Measurements from ENCODE around the gene CDK14.
A peak's percentile ranks its signal among the peaks of the same experiment; 100 is the strongest.

The CDK14 gene

GRCh38 chr7:90595801-90596670 lies at the start of gene CDK14:
Gene CDK14 (plus strand): TSS chr7:90596321. CDS start chr7:90596628, 307 bp downstream.
- Histone ChIP-seq H2AFZ (peak within 1 kb of the TSS; percentile 91), H3K4me3 (ENCODE audit: low read depth, low read length) (peak within 1 kb of the TSS; percentile 57), H3K4me2 (ENCODE audit: low read length) (peak within 1 kb of the TSS; percentile 81), H3K4me1 (no peaks in the 10 kb centered on the region), H3K79me2 (no peaks in the 10 kb centered on the region), H3K27ac (peak within 1 kb of the TSS; percentile 37), H3K36me3 (ENCODE audit: control insufficient read depth, insufficient read depth, low read length) (no peaks in the 10 kb centered on the region), H3K27me3 (ENCODE audit: control insufficient read depth, insufficient read depth, low read length) (no peaks in the 10 kb centered on the region), H3K9me3 (ENCODE audit: control insufficient read depth, low read length) (no peaks in the 10 kb centered on the region), H3K9ac (no peak within 1 kb of the TSS)
- TF ChIP-seq CTCF (IDR thresholded peaks at IDR 0.05) = peak; percentile 36

GRCh38 chr7:90551036-90551435 lies 45.1 kb upstream of the CDK14 start:
- Histone ChIP-seq H3K79me2 (no peaks in the 10 kb centered on the region), H3K27me3 (ENCODE audit: control insufficient read depth, insufficient read depth, low read length) (no peaks in the 10 kb centered on the region), H3K4me2 (ENCODE audit: low read length) (no peak overlapping the region), H3K4me1 (no peaks in the 10 kb centered on the region), H3K27ac (no peak overlapping the region), H3K36me3 (ENCODE audit: control insufficient read depth, insufficient read depth, low read length) (no peaks in the 10 kb centered on the region), H3K4me3 (ENCODE audit: low read depth, low read length) (no peak overlapping the region), H3K9me3 (ENCODE audit: control insufficient read depth, low read length) (no peaks in the 10 kb centered on the region), H2AFZ (no peak overlapping the region), H3K9ac (no peak overlapping the region)
- TF ChIP-seq CTCF (IDR thresholded peaks at IDR 0.05) = no peak

- Histone ChIP-seq H3K79me2 (no peaks in the 10 kb centered on the region), H2AFZ (no peak overlapping the region), H3K4me1 (no peaks in the 10 kb centered on the region), H3K4me2 (ENCODE audit: low read length) (no peak overlapping the region), H3K9ac (no peak overlapping the region), H3K4me3 (ENCODE audit: low read depth, low read length) (no peak overlapping the region), H3K27ac (no peak overlapping the region), H3K27me3 (ENCODE audit: control insufficient read depth, insufficient read depth, low read length) (no peaks in the 10 kb centered on the region), H3K36me3 (ENCODE audit: control insufficient read depth, insufficient read depth, low read length) (no peaks in the 10 kb centered on the region), H3K9me3 (ENCODE audit: control insufficient read depth, low read length) (no peaks in the 10 kb centered on the region)
- no peak for TF ChIP-seq CTCF (IDR thresholded peaks at IDR 0.05)
Observed at GRCh38 chr7:90552521-90552920, 43.6 kb upstream of the CDK14 start.

GRCh38 chr7:90560730-90561129 lies 35.4 kb upstream of the CDK14 start:
- no peaks in the 10 kb centered on the region for H3K36me3 ChIP-seq (ENCODE audit: control insufficient read depth, insufficient read depth, low read length)
- no peaks in the 10 kb centered on the region for H3K4me1 ChIP-seq
- H3K27ac ChIP-seq = no peak overlapping the region
- no peak for TF ChIP-seq CTCF (IDR thresholded peaks at IDR 0.05)
- no peaks in the 10 kb centered on the region for H3K9me3 ChIP-seq (ENCODE audit: control insufficient read depth, low read length)
- no peaks in the 10 kb centered on the region for H3K79me2 ChIP-seq
- H3K4me3 ChIP-seq (ENCODE audit: low read depth, low read length) = no peak overlapping the region
- no peak overlapping the region for H3K9ac ChIP-seq
- H3K4me2 ChIP-seq (ENCODE audit: low read length) = no peak overlapping the region
- H2AFZ ChIP-seq = no peak overlapping the region
- H3K27me3 ChIP-seq (ENCODE audit: control insufficient read depth, insufficient read depth, low read length) = no peaks in the 10 kb centered on the region

GRCh38 chr7:90563286-90563685 lies 32.8 kb upstream of the CDK14 start:
- no peak overlapping the region for H3K4me3 ChIP-seq (ENCODE audit: low read depth, low read length)
- no peak for TF ChIP-seq CTCF (IDR thresholded peaks at IDR 0.05)
- H3K4me1 ChIP-seq = no peaks in the 10 kb centered on the region

More at GRCh38 chr7:90563286-90563685, 32.8 kb upstream of the CDK14 start:
- H2AFZ ChIP-seq = no peak overlapping the region
- no peak overlapping the region for H3K27ac ChIP-seq
- H3K27me3 ChIP-seq (ENCODE audit: control insufficient read depth, insufficient read depth, low read length) = no peaks in the 10 kb centered on the region
- H3K79me2 ChIP-seq = no peaks in the 10 kb centered on the region
- H3K36me3 ChIP-seq (ENCODE audit: control insufficient read depth, insufficient read depth, low read length) = no peaks in the 10 kb centered on the region
- no peaks in the 10 kb centered on the region for H3K9me3 ChIP-seq (ENCODE audit: control insufficient read depth, low read length)
- H3K4me2 ChIP-seq (ENCODE audit: low read length) = no peak overlapping the region
- H3K9ac ChIP-seq = no peak overlapping the region
